ENCODE data around the gene MCM5.
A peak's percentile ranks its signal among the peaks of the same experiment; 100 is the strongest.
"Not testable (repeated sequence)": the region's sequence is repeated elsewhere in the genome, so short reads cannot be mapped to it uniquely, and the experiment has no call there.

The MCM5 gene

GRCh38 chr22:35431483-35432227, 31.7 kb downstream of the MCM5 start:
- H3K27ac ChIP-seq (ENCODE audit: low read length): no peak overlapping the region
- H3K9me3 ChIP-seq (ENCODE audit: control insufficient read depth, insufficient read depth, low read length): no peaks in the 10 kb centered on the region
- H3K36me3 ChIP-seq (ENCODE audit: control insufficient read depth, insufficient read depth, low read length): peaks cover 15% of the 10 kb centered on the region
- peaks cover 2% of the 10 kb centered on the region for H3K4me1 ChIP-seq (ENCODE audit: control insufficient read depth, insufficient read depth, low read length)
- WGBS (ENCODE audit: insufficient coverage, insufficient read length): no CpG with 5 or more reads among the region's 12 CpGs
- no peak for DNase-seq (ENCODE audit: low read depth, low spot score)
- no peaks in the 10 kb centered on the region for H3K27me3 ChIP-seq (ENCODE audit: control insufficient read depth, insufficient read depth, low read length)
- H3K4me3 ChIP-seq (ENCODE audit: low read length): no peak overlapping the region

- DNase-seq (ENCODE audit: low read depth, low spot score): no peak
- Histone ChIP-seq H3K4me3 (ENCODE audit: low read length) (no peak overlapping the region), H3K4me1 (ENCODE audit: control insufficient read depth, insufficient read depth, low read length) (peaks cover 2% of the 10 kb centered on the region), H3K27ac (ENCODE audit: low read length) (no peak overlapping the region), H3K36me3 (ENCODE audit: control insufficient read depth, insufficient read depth, low read length) (peaks cover 13% of the 10 kb centered on the region), H3K9me3 (ENCODE audit: control insufficient read depth, insufficient read depth, low read length) (no peaks in the 10 kb centered on the region), H3K27me3 (ENCODE audit: control insufficient read depth, insufficient read depth, low read length) (no peaks in the 10 kb centered on the region)
- WGBS (ENCODE audit: insufficient coverage, insufficient read length): no CpG with 5 or more reads among the region's 13 CpGs
Measured at GRCh38 chr22:35432228-35432905, 32.4 kb downstream of the MCM5 start.

GRCh38 chr22:35434061-35434710, 34.2 kb downstream of the MCM5 start:
- H3K4me1 ChIP-seq (ENCODE audit: control insufficient read depth, insufficient read depth, low read length): peaks cover 2% of the 10 kb centered on the region
- no peak for DNase-seq (ENCODE audit: low read depth, low spot score)
- H3K9me3 ChIP-seq (ENCODE audit: control insufficient read depth, insufficient read depth, low read length): no peaks in the 10 kb centered on the region
- H3K27me3 ChIP-seq (ENCODE audit: control insufficient read depth, insufficient read depth, low read length): no peaks in the 10 kb centered on the region
- WGBS (ENCODE audit: insufficient coverage, insufficient read length): no CpG with 5 or more reads among the region's 5 CpGs
- no peak overlapping the region for H3K4me3 ChIP-seq (ENCODE audit: low read length)
- no peak overlapping the region for H3K27ac ChIP-seq (ENCODE audit: low read length)
- H3K36me3 ChIP-seq (ENCODE audit: control insufficient read depth, insufficient read depth, low read length): peaks cover 13% of the 10 kb centered on the region

- H3K9me3 ChIP-seq (ENCODE audit: control insufficient read depth, insufficient read depth, low read length): no peaks in the 10 kb centered on the region
- WGBS (ENCODE audit: insufficient coverage, insufficient read length): no CpG with 5 or more reads among the region's 8 CpGs
- H3K4me1 ChIP-seq (ENCODE audit: control insufficient read depth, insufficient read depth, low read length): peaks cover 2% of the 10 kb centered on the region
- H3K27me3 ChIP-seq (ENCODE audit: control insufficient read depth, insufficient read depth, low read length): no peaks in the 10 kb centered on the region
- peaks cover 13% of the 10 kb centered on the region for H3K36me3 ChIP-seq (ENCODE audit: control insufficient read depth, insufficient read depth, low read length)
- no peak overlapping the region for H3K27ac ChIP-seq (ENCODE audit: low read length)
- no peak for DNase-seq (ENCODE audit: low read depth, low spot score)
- H3K4me3 ChIP-seq (ENCODE audit: low read length): no peak overlapping the region
Measured at GRCh38 chr22:35435201-35435740, 35.3 kb downstream of the MCM5 start.

- DNase-seq (ENCODE audit: low read depth, low spot score): no peak
- Histone ChIP-seq H3K27ac (ENCODE audit: low read length) (no peak overlapping the region), H3K27me3 (ENCODE audit: control insufficient read depth, insufficient read depth, low read length) (no peaks in the 10 kb centered on the region), H3K36me3 (ENCODE audit: control insufficient read depth, insufficient read depth, low read length) (peaks cover 13% of the 10 kb centered on the region), H3K4me3 (ENCODE audit: low read length) (no peak overlapping the region), H3K4me1 (ENCODE audit: control insufficient read depth, insufficient read depth, low read length) (no peaks in the 10 kb centered on the region; the same call in 1 of the 2 replicates), H3K9me3 (ENCODE audit: control insufficient read depth, insufficient read depth, low read length) (no peaks in the 10 kb centered on the region)
- no CpG with 5 or more reads among the region's 5 CpGs for WGBS (ENCODE audit: insufficient coverage, insufficient read length)
Measured at GRCh38 chr22:35436421-35436820, 36.5 kb downstream of the MCM5 start.

- H3K4me3 ChIP-seq (ENCODE audit: low read length): no peak overlapping the region
- H3K27ac ChIP-seq (ENCODE audit: low read length): no peak overlapping the region
- H3K4me1 ChIP-seq (ENCODE audit: control insufficient read depth, insufficient read depth, low read length): no peaks in the 10 kb centered on the region; the same call in 1 of the 2 replicates
- no CpG with 5 or more reads among the region's 2 CpGs for WGBS (ENCODE audit: insufficient coverage, insufficient read length)
- H3K27me3 ChIP-seq (ENCODE audit: control insufficient read depth, insufficient read depth, low read length): no peaks in the 10 kb centered on the region
- H3K36me3 ChIP-seq (ENCODE audit: control insufficient read depth, insufficient read depth, low read length): peaks cover 13% of the 10 kb centered on the region
- peak; percentile 50 for DNase-seq (ENCODE audit: low read depth, low spot score)
- H3K9me3 ChIP-seq (ENCODE audit: control insufficient read depth, insufficient read depth, low read length): no peaks in the 10 kb centered on the region
Measured at GRCh38 chr22:35437049-35437448, 37.1 kb downstream of the MCM5 start.

GRCh38 chr22:35438673-35439364, 38.9 kb downstream of the MCM5 start:
- H3K9me3 ChIP-seq (ENCODE audit: control insufficient read depth, insufficient read depth, low read length); H3K36me3 ChIP-seq (ENCODE audit: control insufficient read depth, insufficient read depth, low read length); DNase-seq (ENCODE audit: low read depth, low spot score); H3K4me1 ChIP-seq (ENCODE audit: control insufficient read depth, insufficient read depth, low read length); H3K27ac ChIP-seq (ENCODE audit: low read length); H3K27me3 ChIP-seq (ENCODE audit: control insufficient read depth, insufficient read depth, low read length); H3K4me3 ChIP-seq (ENCODE audit: low read length): not testable (repeated sequence)
- WGBS (ENCODE audit: insufficient coverage, insufficient read length): 100% methylated on average over 3 of the region's 3 CpGs

GRCh38 chr22:35439365-35439717, 39.4 kb downstream of the MCM5 start:
- Histone ChIP-seq H3K27me3 (ENCODE audit: control insufficient read depth, insufficient read depth, low read length) (no peaks in the 10 kb centered on the region), H3K4me3 (ENCODE audit: low read length) (no peak overlapping the region), H3K9me3 (ENCODE audit: control insufficient read depth, insufficient read depth, low read length) (no peaks in the 10 kb centered on the region), H3K36me3 (ENCODE audit: control insufficient read depth, insufficient read depth, low read length) (0 out of 2 replicates have a peak, but pooled peaks cover 3% of the 10 kb centered on the region), H3K27ac (ENCODE audit: low read length) (no peak overlapping the region), H3K4me1 (ENCODE audit: control insufficient read depth, insufficient read depth, low read length) (no peaks in the 10 kb centered on the region)
- no peak for DNase-seq (ENCODE audit: low read depth, low spot score)
- WGBS (ENCODE audit: insufficient coverage, insufficient read length): 100% methylated on average over 1 of the region's 1 CpG

GRCh38 chr22:35440129-35440528, 40.2 kb downstream of the MCM5 start:
- Histone ChIP-seq H3K27me3 (ENCODE audit: control insufficient read depth, insufficient read depth, low read length) (no peaks in the 10 kb centered on the region), H3K9me3 (ENCODE audit: control insufficient read depth, insufficient read depth, low read length) (no peaks in the 10 kb centered on the region), H3K27ac (ENCODE audit: low read length) (no peak overlapping the region), H3K36me3 (ENCODE audit: control insufficient read depth, insufficient read depth, low read length) (no peaks in the 10 kb centered on the region), H3K4me3 (ENCODE audit: low read length) (no peak overlapping the region), H3K4me1 (ENCODE audit: control insufficient read depth, insufficient read depth, low read length) (no peaks in the 10 kb centered on the region)
- DNase-seq (ENCODE audit: low read depth, low spot score): no peak
- no CpG with 5 or more reads among the region's 3 CpGs for WGBS (ENCODE audit: insufficient coverage, insufficient read length)

GRCh38 chr22:35441489-35442100, 41.7 kb downstream of the MCM5 start:
- DNase-seq (ENCODE audit: low read depth, low spot score): no peak
- no peaks in the 10 kb centered on the region for H3K36me3 ChIP-seq (ENCODE audit: control insufficient read depth, insufficient read depth, low read length)
- no peaks in the 10 kb centered on the region for H3K27me3 ChIP-seq (ENCODE audit: control insufficient read depth, insufficient read depth, low read length)
- no peaks in the 10 kb centered on the region for H3K4me1 ChIP-seq (ENCODE audit: control insufficient read depth, insufficient read depth, low read length)
- WGBS (ENCODE audit: insufficient coverage, insufficient read length): no CpG with 5 or more reads among the region's 9 CpGs
- no peak overlapping the region for H3K27ac ChIP-seq (ENCODE audit: low read length)
- no peaks in the 10 kb centered on the region for H3K9me3 ChIP-seq (ENCODE audit: control insufficient read depth, insufficient read depth, low read length)
- H3K4me3 ChIP-seq (ENCODE audit: low read length): no peak overlapping the region

Measured in iPS DF 6.9 (cell line).